Fibroblast of skin of left quadriceps (primary cell): ENCODE measurements around the gene CAV1.

ENCODE experiments used
- DNase-seq, 2 experiments: peaks; one replicate each; pipeline ENCODE4 v3.0.0-alpha.2; 2013; ENCODE audit warnings: low read depth in 2 of 2

CAV1 gene

DNA sequence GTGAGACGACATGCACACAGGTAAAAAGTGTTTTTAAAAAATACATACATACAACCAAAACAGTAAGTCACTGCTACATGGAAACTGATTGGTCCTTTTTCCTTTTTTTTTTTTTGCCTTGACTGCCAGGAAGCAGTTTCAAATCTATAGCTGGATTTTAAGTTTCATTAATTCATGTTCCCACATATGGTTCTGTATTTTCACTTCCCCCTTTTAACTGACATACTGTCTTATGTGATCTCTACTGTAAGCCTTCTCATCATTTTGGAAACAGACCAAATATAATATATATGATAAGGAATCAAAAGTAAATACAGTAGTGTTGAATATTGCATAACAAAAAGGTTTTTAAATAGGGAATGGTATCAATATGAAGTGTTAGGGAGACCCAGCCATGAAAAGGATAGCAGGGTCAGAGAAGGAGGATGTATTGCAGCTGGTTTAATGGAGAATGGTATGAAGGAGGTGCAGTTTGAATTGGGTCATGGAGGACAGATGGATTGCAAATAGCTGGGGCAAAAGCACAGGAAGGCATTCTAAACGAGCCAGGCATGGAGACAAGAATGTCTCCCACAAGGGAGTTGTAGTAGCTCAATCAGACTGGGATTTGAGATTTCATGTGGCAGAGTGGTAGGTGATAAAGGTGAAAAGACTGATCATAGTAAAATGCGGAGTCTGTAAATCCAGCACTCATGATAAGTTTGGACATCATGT lies 5.4 kb downstream of the CAV1 start:
- no peak for DNase-seq

DNA sequence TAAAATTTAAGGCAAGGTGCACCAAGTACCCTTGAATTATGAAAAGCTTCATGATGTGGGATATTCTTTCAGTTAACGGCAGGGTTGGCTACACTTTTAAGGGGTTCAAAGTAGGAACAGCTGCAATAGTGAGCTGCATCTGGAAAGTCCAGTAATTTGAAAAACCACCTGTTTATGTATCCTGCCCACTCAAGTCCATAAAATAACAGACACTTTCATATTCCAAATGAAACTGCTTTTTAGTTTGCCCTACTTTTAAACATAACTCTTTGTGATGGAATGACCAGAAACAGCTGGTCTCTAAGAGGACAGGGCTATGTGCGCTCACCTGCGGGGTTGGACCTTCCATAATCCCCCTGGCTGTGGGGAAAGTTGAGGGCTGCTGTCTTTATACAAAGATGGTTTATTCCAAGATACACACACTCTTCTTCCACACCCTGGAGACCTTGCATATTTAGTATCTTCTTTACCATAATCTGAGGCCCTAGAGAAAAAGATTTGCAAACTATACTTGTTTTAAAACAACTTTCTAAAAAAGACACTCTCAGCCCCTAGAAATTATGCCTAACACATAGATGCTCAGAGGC lies 7.4 kb downstream of the CAV1 start:
- no peak for DNase-seq

DNA sequence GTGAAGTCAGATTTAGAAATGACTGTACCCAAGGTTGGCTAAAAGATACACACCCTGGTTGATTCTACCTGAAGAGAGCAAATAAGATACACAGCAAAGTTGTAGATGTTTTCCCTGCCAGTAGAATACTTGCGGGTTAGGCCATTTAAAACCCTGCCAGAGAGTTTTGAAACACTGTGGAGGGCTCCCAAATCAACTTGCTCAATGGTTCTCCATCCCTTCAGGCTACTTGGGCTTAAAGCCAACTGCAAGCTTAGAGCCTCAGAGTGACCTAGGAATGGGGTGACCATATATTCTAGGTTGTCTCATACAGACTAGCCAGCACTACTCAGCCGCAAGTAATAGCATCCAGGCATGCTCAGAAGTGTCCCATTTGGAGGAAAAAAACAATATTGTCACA lies 10.0 kb downstream of the CAV1 start:
- no peak for DNase-seq

DNA sequence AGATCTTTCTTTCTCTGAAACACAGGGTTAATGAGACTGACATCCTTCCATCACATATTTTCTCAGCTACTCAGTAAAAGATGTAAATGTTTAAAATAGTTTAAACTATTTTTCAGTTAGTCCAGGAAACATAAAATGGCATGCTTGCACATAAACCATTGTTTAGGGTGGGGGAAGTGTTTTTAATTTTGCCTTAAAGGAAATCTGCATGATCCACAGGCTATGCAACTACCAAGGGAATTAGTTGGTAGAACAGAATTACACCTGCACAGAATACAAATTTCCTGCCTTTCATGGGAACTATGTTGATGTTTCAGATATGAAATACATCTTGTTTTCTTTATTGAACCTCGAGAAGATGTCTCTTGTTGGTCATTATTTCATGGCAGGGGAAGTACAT lies 10.6 kb downstream of the CAV1 start:
- no peak for DNase-seq

DNA sequence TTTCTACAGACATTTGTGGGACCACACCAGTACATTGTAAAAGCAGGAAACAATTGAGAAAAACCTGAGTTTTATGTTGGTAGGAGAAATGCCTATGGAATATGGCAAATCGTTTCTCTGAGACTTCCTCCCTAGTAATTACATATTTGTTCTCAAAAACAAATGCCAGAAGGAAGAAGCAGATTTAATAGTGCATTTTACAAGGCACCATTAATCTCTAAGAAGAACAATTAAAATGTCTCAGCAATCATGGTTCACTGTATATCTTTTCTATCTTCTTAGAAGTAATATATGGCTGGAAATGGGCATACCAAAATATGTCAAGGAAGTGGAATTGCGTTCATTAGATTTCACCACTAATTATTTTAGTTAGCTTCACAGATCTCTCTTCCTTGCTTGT lies 13.3 kb downstream of the CAV1 start:
- DNase-seq = no peak

DNA sequence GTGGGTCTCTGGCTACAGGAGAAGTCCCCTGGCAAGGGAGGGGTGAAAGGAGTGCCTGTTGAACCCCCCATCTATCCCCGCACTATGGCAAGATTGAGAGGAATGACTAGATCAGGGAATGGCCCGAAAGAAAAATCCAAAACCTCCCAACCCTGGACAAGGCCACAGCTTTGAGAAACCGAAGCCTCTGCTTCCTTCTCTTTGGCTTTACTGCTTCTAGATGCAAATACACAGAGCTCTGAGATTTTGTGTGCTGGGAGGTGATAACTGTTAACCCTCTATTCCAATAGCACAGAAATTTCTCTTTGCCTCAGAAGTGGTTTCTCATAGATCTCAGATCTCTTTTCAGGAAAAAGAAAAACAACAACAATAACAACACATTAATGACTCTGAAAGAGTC lies 15.0 kb downstream of the CAV1 start:
- no peak for DNase-seq

DNA sequence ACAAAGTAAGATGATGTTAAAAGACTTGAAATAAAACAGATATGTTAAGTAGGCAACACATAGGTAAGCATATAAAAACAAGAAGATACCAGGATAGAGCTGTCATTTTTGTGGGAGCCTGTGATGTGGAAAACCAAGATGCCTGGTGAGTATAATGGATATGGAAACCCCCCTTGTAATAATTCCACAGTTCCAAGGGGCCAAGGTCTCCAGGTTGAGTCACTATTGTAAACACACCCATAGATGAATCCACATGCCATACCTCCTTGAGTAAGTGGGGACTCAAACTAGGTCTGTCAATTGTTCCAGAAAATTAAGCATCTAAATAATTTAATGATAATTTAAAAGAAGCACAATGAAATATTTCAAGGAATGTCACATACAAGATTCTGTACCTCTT lies 15.9 kb downstream of the CAV1 start:
- no peak for DNase-seq

DNA sequence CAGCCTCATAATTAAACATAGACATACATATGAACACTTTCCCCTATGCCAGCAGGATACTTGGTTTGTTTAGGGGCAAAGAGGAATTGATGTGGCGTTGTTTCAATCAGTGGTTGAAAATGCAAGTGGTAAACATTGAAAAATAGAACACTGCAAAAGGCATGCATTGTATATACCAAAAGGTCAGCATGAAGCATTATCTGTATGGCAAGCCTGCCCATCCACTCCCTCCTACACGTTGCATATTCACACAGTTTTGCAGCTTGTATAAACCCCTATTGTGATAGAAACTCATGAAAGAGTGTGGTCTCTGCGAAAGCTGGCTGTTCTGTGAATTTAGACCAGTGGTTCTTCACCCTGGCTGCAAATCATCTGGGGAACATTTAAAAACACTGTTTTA lies 17.1 kb downstream of the CAV1 start:
- DNase-seq = no peak

DNA sequence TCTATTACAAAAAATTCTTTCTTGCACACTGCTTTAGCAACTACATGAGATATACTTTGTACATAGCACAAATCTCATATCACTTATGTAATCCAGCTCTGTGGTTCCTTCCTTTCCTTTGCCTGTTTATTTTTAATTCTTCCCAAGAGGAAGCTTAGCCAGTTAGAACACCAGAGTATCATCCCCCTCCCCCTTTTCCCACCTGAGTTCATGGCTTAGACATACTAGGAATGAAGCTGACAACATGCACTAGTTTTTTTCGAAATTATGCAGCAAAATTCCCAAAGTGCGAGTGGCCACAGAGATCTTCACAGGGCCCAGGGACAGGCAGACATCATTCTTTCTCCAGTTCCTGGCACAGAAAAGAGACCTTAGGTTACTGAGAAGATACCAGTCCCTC lies 17.8 kb downstream of the CAV1 start:
- peak in 1 of 2 experiments; percentile 39 for DNase-seq

DNA sequence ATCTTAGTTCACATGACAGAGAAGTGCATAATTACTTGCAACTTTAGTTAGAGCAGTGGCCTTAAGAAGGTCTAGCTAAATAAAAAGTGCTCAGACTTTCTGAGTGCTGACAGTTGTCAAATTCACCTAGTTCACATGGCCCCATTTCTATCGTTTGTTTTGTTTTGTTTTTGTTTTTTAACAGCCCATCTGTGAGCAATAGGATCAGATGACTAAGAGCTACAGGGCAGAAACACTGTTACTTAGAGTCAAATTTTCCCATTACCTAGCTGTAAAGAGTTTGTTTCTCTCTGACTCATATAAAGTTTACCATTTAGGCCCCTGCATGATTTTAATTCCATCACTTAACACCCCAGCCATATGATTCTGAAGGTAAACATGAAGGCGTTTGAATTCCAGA lies 18.8 kb downstream of the CAV1 start:
- no peak for DNase-seq

DNA sequence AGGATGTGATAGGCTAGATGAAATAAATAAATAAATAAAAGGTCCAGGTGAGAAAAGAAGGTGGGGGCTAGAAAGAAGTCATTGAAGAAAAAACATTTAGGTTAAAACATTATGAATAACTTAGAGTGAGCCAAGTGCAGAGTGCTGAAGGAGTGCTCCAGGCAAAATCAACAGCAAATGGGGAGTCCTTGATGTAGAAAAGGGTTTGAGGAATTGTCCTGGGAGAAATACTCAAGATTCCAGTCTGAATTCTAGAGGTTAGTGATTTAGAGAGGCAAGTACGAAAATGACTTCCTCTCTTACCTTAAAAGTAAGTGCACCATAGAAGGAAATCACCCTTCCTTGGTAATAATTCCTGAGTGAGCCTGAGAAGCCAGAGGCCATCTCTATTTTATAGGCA lies 19.7 kb downstream of the CAV1 start:
- no peak for DNase-seq

DNA sequence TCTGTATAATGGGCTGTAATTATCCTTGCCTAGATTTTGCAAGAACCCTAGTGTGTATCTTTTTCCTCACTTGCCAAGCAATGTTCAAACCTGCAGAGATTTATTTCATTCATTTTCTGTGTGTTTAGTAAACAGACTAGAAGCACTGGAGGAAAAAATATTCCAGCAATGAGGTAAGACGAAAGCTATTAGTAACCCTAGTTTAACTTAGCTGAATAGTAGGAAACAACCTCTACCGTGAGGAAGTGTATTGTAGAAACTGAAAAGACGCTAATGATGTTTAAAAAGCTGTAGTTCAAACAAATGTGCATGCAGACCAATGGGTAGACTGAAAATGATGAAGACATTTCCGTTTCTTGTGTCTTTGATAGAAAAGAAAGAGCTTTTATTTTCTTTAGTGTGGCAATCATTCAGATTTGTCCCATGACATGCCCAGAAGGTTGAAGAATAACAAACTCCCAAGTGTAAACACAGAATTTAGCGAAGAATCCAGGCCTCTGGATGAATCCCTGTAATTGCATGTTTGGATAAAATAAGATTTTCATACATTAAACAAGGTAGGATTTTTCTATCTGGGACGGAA lies 20.7 kb downstream of the CAV1 start:
- DNase-seq = no peak

DNA sequence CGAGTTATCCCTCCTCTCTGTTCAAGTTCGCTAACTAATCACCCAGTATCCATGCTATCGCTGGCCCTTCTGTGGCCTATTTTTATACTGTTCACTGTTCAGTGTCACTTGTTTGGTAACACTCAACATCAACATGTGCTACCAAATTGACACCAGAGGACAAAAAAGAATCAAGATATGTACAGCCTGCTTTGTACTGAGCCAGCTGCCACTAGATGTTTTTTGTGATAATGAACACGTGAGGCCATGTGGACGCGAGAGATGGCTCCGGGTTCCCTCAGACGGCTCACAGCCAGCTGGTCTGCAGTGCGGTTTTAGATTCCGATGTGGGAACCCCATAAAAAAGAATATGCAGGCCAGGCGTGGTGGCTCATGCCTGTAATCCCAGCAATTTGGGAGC lies 21.2 kb downstream of the CAV1 start:
- DNase-seq = no peak

DNA sequence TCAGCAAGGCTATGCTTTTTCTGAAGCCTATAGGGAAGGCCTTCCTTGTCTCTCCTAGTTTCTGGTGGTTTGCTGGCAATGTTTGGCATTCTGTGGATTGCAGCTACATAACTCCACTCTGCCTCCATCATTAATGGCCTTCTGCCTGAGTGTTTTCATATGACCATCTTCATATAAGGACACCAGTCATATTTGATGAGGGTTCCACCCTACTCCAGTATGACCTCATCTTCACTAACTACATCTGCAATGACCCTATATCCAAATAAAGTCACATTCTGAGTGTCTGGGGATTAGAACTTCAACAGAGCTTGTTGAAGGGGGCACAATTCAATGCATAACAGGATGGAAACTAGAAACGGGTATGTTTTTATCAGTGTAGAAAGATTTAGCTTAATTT lies 22.1 kb downstream of the CAV1 start:
- no peak for DNase-seq

DNA sequence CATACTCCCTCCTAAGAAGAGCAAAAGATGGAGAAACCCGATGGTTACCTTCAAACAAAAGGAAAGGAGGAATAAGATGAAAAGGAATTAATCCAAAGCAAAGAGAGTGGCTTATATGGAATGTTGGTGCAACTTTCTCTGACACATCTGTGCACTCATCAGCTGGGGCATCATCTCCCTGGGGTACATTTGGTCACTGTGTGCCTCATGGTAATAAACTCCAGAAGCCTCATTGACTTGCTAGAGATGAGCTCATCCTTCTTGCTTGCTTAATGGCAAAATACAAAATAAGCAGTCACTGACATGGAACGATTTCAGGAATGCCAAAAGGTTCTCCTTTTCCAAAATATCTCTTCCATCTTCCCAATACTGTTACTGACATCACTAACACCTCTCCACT lies 22.5 kb downstream of the CAV1 start:
- DNase-seq = peak in 1 of 2 experiments; percentile 54

DNA sequence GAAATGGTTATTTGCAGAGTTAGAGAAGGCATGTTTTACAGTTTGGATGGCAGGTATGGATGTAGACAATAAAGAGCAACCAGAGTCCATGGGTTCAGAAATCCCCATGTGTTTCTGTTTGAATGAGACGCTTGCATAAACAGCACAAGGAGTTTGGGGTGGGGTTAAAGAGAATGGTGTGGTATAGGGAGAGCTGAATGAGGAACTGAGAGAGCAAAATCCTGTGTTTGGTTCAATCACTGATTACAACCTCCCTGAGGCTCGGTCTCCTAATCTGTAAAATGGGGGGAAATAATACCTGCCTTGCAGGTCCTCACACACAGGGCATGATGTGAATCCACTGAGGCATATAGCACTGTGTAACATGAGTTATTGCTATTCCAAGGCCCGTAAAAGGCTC lies 23.7 kb downstream of the CAV1 start:
- no peak for DNase-seq

DNA sequence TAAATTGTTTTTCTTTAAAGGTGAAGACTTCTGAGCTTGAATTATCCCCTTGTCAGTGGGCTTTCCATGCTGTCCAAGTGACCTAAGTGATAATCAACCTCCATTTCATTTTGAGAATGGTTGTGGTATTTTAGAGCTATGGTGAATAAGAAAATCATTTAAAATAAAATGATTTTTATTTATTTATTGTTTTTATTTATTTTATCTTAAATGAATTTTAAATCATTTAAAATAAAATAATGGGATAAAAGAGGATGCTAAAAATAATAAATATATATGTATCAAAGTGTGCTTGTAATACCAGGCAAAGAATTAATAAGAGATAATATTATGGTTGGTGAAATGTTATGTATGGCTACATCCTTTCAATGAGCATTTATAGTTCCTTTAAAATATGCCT lies 24.5 kb downstream of the CAV1 start:
- DNase-seq = no peak

DNA sequence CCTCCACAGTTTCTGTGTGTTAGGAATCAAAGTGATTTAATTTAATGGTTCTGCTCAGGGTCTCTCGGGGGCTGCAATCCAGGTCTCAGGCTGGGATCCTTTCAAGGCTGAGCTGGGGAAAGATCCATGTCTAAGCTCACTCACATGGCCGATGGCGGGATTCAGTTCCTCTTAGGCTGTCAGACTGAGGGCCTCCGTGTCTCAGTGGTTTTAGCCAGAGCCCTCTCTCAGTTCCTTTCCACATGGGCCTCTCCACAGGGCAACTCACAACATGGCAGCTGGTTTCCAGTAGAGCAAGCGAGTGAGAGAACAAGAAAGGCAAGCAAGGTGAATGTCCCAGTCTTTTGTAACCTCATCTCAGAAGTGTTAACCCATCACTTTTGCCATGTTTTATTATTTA lies 26.9 kb downstream of the CAV1 start:
- DNase-seq = no peak

DNA sequence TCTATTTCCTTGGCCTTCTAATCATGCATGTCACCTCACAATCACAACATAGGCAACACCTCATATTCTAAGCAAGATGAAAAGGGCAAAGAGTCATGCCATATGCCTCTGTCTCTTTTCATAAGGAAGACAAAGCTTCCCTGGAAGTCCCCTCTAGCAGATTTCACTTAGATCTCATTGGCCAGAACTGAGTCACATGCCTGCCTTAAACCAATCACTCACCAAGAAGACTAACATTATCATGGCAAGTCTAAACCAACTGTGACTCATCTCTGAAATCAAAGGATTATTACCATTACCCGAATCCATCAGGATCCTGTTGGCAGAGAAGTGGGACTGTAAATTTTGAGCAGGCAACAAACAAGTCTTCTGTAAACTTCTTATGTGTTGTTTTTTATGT lies 27.8 kb downstream of the CAV1 start:
- DNase-seq = no peak

DNA sequence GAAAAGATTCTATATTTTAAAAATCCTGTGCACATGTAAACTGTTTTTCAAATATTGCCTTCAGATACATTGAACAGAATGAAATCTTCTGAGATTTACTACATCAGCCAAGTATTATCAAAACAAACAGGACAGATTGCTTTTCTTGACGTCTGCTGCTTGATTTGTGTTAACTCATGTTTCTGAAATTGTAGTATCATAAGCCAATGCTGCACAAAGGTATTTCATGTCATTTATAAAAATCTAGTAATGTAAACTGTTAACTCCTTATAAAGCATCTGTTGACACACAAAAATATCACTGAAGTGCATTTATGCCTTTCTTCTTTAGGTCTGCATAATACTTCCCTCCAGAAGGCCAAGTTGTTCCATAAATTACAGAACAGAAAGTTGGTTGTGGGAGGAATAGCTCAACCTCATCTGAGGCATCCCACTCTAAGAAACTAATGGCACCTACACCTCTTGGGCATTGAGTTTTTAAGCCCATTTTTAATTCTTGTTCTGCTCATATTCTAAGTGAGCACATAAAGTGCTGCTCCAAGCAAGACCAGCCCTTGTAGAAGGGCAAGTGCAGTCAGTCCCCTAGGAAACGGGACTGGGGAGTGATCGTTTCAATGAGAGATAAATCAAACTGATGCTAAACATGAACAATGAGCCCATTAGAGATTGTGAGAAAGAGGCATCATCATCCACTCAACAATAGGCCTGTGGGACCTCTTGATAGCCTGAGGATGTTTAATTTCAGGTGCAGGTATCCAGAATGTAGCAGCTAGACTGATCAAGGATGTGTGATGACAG lies 28.5 kb downstream of the CAV1 start:
- no peak for DNase-seq

DNA sequence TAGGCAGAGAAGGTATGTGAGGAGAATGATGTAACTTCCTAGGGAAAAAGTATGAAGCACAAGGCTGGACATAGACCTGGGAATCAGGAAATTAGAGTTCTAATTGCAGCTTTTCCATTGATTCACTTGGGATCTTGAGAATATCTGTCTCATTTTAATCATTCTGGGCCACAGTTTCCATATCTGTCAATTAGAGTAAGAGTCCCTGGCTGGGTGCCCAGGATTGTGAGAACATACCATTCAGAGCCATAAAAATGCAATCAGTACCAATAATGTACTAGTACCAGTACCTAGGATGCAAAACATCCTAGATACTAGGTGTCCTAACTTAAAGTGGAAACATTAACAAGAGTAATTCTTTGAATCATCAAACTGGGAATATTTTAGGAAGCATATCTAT lies 29.6 kb downstream of the CAV1 start:
- no peak for DNase-seq

DNA sequence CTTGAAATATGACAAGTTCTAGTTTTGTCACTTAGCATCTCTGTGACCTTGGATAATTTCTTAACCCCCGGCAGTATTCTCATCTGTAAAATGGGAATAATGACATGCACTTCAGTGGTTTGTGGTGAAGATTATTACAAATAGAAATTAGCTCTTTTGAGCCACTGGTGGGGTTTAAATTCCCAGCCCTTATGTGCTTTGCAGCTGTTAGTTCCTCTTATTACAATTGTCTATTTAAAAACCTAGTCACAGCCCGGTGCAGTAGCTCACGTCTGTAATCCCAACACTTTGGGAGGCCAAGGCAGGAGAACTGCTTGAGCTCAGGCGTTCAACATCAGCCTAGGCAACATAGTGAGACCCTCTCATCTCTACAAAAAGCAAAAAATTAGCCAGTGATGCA lies 30.1 kb downstream of the CAV1 start:
- DNase-seq = no peak

DNA sequence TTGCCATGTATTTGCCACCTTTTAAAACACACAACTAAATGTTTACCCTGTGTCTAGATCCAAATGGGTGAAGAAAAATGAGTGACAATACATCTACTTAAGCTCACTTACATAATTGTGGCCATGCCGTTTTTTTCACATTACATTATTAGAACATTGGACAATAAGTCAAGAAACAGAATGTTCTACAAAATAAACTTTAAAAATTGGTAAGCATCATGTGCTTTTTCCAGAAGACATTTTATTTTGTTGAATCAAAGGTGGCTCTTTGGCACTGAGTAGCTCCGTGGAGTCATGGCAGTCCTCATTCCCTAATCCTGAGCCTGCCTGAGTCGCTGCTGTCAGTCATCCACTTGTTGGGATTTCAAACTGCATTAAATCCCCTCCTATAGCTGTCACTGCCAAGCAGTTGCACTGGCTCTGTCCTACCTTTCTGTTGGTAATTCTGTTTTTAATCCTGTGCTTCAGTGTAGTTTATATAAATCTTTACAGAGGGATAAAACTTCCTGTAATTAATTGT lies 32.3 kb downstream of the CAV1 start:
- no peak for DNase-seq
